NCI-H1694 (cell line): Measurements from ENCODE around the gene ADARB2.
"Not testable (repeated sequence)": the region's sequence is repeated elsewhere in the genome, so short reads cannot be mapped to it uniquely, and the experiment has no call there.

Source experiments
- DNase-seq: peaks from one replicate; lab custom pipeline; 2025; lab: John Stamatoyannopoulos, UW

Gene ADARB2

GRCh38 chr10:1737222-1738061 lies at the start of gene ADARB2:
Gene ADARB2 (minus strand): TSS chr10:1737525.
- peak; percentile 83 for DNase-seq

- no peak for DNase-seq
Observed at GRCh38 chr10:1785835-1786234, 48.5 kb upstream of the ADARB2 start.

GRCh38 chr10:1782841-1783240 lies 45.5 kb upstream of the ADARB2 start:
- no peak for DNase-seq

GRCh38 chr10:1779796-1780195 lies 42.5 kb upstream of the ADARB2 start:
- no peak for DNase-seq

DNA sequence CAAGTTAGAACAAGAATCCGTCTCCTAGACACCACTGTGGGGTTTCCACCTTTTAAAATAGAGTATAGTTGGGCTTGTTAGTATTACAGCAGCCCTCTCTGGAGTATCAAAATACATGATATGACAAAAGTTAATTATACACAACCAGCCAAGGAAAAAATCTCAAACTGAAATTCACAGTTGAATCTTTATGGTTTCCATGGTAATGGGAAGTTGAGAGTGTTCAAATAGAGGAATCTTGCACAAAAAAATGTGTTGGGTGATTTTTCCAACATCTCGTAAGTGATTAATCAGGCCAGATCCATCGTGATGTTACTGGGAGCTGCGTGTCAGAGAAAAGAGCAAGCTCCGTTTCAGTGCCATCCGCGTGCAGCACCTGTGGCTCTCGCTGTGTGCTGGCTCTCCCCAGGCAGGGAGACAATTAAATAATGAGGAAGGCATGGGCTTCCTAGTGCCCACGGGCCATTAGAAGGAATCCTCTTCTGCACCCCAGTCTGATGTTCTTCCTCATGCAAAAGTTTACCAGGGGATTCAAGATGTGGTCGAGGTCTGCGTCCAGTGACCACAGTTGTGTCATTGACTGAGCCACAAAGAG lies 41.1 kb upstream of the ADARB2 start:
- no peak for DNase-seq

DNA sequence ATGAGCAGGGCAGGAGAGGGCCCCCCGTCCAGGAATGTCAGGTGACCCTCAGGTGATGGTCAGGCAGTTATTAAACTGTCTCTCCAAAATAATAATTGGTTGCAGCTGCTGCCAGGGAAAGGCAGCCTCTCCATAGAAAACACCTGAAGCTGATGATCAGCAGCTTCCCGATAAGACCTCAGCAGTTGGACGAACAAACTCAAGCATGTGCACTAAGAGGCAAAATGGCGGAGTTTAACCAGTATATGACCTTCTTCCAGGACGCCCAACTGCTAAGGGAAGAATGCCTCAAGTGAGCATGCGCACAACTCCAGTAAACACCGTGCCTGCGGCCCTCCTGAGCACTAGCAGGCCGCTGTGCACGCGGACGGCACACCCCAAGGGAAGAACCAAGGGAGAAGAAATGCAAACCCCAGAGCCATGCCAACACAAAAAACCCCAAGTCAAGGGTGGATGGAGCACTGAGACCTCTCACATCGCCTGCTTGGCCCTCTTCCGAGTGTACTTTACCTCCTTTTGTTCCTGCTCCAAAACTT lies 38.9 kb upstream of the ADARB2 start:
- no peak for DNase-seq

DNA sequence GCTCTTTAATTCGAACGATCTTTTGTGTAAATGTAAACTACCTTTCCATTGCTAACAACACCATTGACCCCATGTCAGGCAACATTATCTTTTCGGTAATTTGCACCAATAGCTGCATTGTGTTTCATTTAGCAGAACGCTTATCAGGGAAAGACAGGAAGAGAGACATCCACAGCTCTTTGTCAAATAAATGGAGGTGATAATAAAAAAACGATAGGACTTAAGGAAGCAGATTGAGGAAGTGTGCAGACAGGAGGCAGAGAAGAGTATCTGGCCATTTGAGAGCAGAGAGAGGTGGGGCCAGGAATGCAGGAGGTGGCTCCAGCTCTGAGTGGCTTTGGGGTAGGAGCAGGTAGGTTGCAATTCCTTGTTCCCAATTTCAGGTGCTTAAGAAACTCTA lies 37.5 kb upstream of the ADARB2 start:
- DNase-seq, result no peak

- not testable (repeated sequence) for DNase-seq
Observed at GRCh38 chr10:1773204-1773603, 35.9 kb upstream of the ADARB2 start.

- DNase-seq, result no peak
Observed at GRCh38 chr10:1766049-1766448, 28.7 kb upstream of the ADARB2 start.

DNA sequence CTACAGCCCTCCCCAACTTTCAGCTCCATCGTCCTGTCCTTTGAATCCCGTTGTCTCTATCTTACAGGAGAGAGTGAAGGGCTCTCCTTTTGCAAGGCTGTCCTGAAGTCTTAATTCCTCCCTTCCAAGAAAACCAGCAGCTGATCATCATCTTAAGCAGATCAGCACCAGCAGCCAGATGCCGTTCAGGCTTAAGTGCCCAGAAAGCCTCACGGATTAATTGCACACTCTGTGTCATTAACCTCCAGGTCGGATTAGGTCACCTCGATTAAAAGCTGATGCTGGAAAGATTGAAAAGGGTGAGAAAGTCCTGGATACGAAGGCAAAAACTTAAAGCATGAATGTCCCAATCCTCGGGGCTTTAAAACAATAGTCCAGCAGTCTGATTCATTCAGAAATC lies 24.8 kb upstream of the ADARB2 start:
- no peak for DNase-seq

GRCh38 chr10:1754506-1755153 lies 17.3 kb upstream of the ADARB2 start:
- DNase-seq, result no peak

DNA sequence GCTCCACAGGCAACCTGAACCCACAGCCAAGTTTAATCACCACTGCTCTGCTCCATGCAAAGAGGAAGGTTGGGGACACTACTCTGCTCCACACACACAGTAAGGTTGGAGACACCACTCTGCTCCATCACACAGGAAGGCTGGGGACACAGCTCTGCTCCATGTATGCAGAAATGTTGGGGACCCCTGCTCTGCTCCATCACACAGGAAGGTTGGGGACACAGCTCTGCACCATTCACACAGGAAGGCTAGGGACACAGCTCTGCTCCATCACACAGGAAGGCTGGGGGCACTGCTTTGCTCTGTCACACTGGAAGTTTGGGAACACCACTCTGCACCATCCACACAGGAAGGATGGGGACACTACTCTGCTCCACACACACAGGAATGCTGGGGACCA lies 14.8 kb upstream of the ADARB2 start:
- DNase-seq, result no peak

DNA sequence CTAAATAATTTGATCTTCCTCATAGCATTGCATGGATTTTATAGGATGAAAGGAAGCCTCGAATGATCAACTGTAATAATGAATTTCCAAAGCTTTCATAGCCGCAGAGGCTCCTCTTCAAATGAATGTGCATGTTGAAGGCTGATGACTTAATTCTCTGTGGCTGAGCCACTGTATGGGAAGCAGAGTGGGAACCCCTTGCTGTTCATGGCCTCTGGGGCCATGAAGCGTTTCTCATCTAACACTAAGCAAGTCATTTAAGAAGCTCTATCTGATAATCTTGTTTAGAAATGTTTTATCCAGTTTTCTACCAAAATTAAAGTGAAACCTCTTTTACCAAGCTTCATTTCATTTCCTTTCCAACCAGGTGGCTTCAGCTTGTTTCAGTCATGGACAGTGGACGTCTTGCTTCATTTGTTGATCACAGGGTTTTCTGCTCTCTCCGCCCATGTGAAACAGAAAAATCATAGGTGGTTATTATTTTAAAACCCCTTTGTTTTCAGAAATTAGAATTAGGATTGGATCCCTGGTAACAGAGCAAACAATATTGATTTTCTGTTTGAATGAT lies 10.3 kb upstream of the ADARB2 start:
- DNase-seq, result no peak

GRCh38 chr10:1746796-1747195 lies 9.5 kb upstream of the ADARB2 start:
- DNase-seq, result no peak

GRCh38 chr10:1745780-1746456 lies 8.6 kb upstream of the ADARB2 start:
- DNase-seq, result no peak

DNA sequence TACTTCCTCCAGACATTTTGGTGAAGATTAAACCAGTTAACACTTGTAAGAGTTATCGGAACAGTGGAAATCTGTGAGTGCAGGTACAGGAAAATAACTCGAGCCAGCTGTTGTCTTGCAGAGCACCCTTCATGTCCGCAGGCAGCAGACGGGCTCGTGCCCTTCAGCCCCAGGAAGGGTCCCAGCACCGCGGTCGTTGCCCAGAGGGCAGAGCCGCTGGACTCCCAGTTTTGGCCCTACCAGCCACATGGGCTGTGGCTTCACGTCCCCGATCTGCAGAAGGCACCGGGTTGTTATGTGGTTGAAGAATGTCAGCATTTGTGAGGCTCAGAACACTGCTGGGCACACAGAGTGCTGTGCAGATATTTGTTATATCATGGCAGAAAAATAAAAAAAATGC lies 7.2 kb upstream of the ADARB2 start:
- no peak for DNase-seq

DNA sequence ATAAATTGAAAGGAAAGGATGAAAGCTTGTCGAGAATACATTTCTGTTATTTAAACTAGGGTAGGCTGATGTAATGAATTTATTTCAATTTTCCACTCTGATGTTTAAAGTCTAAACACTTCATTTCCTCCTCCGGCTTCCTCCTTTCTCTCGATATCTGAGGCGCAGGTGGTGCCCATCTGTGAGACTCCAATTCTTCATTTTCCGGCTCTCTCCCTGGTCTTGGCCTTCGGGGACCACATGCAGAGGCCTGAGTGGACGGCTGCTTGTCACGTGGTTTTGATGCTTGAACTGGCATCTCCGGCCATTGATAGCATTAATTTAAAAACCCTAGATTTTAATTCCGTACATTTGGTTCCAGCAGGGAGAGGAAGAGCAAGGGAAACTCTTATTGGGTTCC lies 5.8 kb upstream of the ADARB2 start:
- DNase-seq, result no peak

- DNase-seq, result no peak
Observed at GRCh38 chr10:1741450-1741849, 4.1 kb upstream of the ADARB2 start.

- no peak for DNase-seq
Observed at GRCh38 chr10:1739751-1740150, 2.4 kb upstream of the ADARB2 start.

DNA sequence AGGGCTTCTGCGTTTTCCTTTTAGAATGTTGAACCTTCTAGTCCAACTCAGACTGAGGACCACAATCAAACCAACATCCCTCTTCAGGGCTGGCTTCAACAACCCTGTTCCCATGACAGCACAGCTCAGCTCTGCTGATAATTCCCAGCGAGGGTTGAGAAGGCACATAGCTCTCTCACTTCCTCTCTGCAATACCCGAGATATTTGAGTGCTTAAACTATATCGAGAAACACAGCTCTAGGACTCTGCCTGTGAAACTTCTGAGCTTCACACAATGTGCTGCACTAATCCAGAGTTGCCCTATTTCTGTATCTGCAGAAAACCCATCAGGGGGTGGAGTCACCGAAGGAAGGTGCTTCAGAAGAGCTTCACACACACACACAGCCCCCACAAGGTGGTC lies 1.6 kb upstream of the ADARB2 start:
- no peak for DNase-seq

DNA sequence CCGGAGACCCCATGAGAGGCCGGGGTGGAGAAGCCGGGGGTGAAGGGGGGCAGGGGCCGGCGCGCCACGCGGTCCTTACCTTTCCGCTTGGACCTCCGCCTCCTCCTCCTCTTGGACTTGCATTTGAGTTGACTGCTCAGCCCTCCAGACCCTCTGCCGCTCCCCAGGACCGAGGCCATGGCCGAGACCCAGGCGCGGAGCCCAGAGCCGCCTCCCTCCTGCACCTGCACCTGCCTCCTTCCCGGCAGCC lies 428 bp downstream of the ADARB2 start:
- DNase-seq, result no peak
